ENCODE measurements around the gene TMEM52.

TMEM52 gene

GRCh38 chr1:1873186-1873585 lies 45.9 kb downstream of the TMEM52 start:
- DNase-seq (ENCODE audit: low read depth in 2 of 2, low spot score in 1 of 2): no peak

GRCh38 chr1:1872329-1872994 lies 46.6 kb downstream of the TMEM52 start:
- DNase-seq (ENCODE audit: low read depth in 2 of 2, low spot score in 1 of 2): no peak

- no peak for DNase-seq (ENCODE audit: low read depth in 2 of 2, low spot score in 1 of 2)
Observed at GRCh38 chr1:1869469-1869868, 49.6 kb downstream of the TMEM52 start.
